ENCODE results near the gene IRF8.

The IRF8 gene

DNA sequence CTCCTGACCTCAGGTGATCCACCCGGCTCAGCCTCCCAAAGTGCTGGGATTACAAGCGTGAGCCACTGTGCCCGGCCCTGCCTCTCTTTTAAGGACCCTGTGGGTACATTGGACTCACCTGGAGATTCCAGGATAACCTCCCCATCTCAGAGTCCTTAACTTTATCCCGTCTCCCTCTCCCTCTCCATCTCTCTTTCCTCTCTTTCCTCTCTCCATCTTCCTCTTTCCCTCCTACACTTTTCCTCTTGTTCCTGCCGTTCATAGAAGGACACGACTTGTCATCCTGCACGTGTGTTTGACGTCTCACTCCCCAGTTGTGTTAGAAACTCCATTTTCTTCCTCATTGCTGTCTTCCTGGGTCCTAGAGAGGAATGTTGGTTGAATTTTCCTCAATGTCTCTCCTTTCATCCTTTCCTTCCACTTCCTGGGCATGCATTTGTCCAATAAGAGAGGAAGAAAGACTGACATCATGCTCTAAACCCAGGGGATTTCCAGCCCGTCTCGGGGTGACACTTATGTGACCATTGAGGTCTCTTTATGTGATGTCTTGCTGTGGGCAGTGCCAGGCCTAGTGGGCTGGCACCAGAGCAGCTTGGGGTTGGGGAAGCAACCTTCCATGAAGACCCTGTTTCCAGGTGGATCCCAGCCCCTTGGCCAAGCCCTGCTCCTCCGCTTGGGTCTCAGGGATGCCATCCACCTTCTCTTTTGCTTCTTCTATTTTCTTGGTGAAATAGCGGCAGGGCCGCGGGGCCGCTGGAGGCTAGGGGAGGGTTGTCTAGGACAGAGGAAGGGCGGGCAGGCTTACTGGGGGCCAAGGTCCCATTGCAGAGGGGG lies 39.8 kb upstream of the IRF8 start:
- TF ChIP-seq ZNF565 (CRISPR knock-in tag; conservative IDR thresholded peaks at IDR 0.05; ENCODE audit: low read depth): no peak
- no peak for ATAC-seq

DNA sequence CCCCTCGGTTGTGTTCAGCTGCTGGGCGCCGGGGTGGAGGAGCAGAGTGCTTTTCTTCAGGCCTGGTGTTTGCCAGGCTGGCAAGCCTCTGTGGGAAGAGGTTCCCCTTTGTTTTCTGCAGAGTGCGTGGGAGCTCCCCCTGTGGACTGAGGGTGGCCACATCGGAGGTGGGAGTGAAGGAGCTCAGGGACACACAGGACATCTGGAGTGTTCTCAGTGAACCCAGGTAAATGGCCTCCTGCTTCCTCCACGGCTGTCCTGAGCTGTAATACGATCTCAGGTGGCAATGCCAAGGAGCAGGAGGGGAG lies 39.2 kb upstream of the IRF8 start:
- ATAC-seq: no peak

DNA sequence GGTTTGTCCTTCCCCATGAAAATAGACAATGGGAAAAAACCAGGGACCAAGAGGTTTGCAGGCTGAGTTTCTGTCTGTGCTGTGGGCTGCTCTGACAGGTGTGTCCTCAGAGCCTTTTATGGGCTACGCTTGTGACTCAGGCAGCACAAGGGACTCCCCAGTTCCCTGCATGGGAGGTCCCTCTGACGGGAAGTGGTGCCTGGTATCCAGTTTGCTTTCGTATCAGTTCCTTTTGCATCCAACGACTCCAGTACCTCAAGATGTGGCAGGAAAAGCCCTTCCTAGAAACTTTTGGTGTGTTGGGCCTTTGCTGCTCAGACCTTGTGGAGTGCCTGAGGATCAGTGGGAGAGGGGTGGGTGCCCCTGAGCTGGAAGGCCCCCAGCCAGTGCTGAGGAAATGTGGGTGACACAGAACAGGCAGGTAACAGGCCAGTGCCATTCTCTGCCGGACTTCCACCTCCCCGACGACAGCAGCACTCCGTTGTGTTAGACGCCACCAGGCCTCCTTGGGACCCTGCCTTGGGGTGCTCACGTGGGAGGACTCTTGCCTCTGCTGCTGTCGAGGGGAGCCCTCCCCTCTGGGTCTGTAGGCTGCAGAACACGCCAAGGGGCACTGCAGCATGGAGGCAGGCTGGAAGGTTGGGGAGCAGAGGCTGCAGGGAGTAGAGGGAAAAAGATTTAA lies 38.4 kb upstream of the IRF8 start:
- no peak for TF ChIP-seq TCF4 (CRISPR knock-in tag; IDR thresholded peaks at IDR 0.05; ENCODE audit: borderline replicate concordance)
- TF ChIP-seq, protein P1, sequence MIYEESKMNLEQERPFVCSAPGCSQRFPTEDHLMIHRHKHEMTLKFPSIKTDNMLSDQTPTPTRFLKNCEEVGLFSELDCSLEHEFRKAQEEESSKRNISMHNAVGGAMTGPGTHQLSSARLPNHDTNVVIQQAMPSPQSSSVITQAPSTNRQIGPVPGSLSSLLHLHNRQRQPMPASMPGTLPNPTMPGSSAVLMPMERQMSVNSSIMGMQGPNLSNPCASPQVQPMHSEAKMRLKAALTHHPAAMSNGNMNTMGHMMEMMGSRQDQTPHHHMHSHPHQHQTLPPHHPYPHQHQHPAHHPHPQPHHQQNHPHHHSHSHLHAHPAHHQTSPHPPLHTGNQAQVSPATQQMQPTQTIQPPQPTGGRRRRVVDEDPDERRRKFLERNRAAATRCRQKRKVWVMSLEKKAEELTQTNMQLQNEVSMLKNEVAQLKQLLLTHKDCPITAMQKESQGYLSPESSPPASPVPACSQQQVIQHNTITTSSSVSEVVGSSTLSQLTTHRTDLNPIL (CRISPR knock-in tag; IDR thresholded peaks at IDR 0.05; ENCODE audit: low read depth): no peak
- no peak for TF ChIP-seq ZNF8 (CRISPR knock-in tag; IDR thresholded peaks at IDR 0.05)
- no peak for TF ChIP-seq CSDC2 (CRISPR knock-in tag; IDR thresholded peaks at IDR 0.05)
- no peak for TF ChIP-seq ISL1 (CRISPR knock-in tag; IDR thresholded peaks at IDR 0.05)
- TF ChIP-seq, protein P2, sequence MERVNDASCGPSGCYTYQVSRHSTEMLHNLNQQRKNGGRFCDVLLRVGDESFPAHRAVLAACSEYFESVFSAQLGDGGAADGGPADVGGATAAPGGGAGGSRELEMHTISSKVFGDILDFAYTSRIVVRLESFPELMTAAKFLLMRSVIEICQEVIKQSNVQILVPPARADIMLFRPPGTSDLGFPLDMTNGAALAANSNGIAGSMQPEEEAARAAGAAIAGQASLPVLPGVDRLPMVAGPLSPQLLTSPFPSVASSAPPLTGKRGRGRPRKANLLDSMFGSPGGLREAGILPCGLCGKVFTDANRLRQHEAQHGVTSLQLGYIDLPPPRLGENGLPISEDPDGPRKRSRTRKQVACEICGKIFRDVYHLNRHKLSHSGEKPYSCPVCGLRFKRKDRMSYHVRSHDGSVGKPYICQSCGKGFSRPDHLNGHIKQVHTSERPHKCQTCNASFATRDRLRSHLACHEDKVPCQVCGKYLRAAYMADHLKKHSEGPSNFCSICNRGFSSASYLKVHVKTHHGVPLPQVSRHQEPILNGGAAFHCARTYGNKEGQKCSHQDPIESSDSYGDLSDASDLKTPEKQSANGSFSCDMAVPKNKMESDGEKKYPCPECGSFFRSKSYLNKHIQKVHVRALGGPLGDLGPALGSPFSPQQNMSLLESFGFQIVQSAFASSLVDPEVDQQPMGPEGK (CRISPR knock-in tag; IDR thresholded peaks at IDR 0.05; ENCODE audit: borderline replicate concordance): no peak
- no peak for TF ChIP-seq ZNF565 (CRISPR knock-in tag; conservative IDR thresholded peaks at IDR 0.05; ENCODE audit: low read depth)
- no peak for TF ChIP-seq GLIS3 (CRISPR knock-in tag; IDR thresholded peaks at IDR 0.05)
- TF ChIP-seq, protein P3, sequence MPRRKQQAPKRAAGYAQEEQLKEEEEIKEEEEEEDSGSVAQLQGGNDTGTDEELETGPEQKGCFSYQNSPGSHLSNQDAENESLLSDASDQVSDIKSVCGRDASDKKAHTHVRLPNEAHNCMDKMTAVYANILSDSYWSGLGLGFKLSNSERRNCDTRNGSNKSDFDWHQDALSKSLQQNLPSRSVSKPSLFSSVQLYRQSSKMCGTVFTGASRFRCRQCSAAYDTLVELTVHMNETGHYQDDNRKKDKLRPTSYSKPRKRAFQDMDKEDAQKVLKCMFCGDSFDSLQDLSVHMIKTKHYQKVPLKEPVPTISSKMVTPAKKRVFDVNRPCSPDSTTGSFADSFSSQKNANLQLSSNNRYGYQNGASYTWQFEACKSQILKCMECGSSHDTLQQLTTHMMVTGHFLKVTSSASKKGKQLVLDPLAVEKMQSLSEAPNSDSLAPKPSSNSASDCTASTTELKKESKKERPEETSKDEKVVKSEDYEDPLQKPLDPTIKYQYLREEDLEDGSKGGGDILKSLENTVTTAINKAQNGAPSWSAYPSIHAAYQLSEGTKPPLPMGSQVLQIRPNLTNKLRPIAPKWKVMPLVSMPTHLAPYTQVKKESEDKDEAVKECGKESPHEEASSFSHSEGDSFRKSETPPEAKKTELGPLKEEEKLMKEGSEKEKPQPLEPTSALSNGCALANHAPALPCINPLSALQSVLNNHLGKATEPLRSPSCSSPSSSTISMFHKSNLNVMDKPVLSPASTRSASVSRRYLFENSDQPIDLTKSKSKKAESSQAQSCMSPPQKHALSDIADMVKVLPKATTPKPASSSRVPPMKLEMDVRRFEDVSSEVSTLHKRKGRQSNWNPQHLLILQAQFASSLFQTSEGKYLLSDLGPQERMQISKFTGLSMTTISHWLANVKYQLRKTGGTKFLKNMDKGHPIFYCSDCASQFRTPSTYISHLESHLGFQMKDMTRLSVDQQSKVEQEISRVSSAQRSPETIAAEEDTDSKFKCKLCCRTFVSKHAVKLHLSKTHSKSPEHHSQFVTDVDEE (CRISPR knock-in tag; IDR thresholded peaks at IDR 0.05): no peak
- no peak for TF ChIP-seq ZFP3 (CRISPR knock-in tag; IDR thresholded peaks at IDR 0.05)
- no peak for TF ChIP-seq BACH2 (CRISPR knock-in tag; IDR thresholded peaks at IDR 0.05; ENCODE audit: borderline replicate concordance)
- no peak for ATAC-seq

More for the DNA sequence above, 39.2 kb upstream of the IRF8 start:
- TF ChIP-seq, protein P2 (CRISPR knock-in tag; IDR thresholded peaks at IDR 0.05; ENCODE audit: borderline replicate concordance): no peak
- TF ChIP-seq TOX (CRISPR knock-in tag; IDR thresholded peaks at IDR 0.05; ENCODE audit: borderline replicate concordance) (no peak), ZNF565 (CRISPR knock-in tag; conservative IDR thresholded peaks at IDR 0.05; ENCODE audit: low read depth) (no peak), ZNF8 (CRISPR knock-in tag; IDR thresholded peaks at IDR 0.05) (no peak), RARB (CRISPR knock-in tag; IDR thresholded peaks at IDR 0.05) (no peak), OSR1 (CRISPR knock-in tag; IDR thresholded peaks at IDR 0.05) (no peak), ZC3H10 (CRISPR knock-in tag; IDR thresholded peaks at IDR 0.05) (no peak), ESRRG (CRISPR knock-in tag; IDR thresholded peaks at IDR 0.05) (no peak)
- TF ChIP-seq, protein P4, sequence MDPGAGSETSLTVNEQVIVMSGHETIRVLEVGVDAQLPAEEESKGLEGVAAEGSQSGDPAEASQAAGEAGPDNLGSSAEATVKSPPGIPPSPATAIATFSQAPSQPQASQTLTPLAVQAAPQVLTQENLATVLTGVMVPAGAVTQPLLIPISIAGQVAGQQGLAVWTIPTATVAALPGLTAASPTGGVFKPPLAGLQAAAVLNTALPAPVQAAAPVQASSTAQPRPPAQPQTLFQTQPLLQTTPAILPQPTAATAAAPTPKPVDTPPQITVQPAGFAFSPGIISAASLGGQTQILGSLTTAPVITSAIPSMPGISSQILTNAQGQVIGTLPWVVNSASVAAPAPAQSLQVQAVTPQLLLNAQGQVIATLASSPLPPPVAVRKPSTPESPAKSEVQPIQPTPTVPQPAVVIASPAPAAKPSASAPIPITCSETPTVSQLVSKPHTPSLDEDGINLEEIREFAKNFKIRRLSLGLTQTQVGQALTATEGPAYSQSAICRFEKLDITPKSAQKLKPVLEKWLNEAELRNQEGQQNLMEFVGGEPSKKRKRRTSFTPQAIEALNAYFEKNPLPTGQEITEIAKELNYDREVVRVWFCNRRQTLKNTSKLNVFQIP (CRISPR knock-in tag; IDR thresholded peaks at IDR 0.05; ENCODE audit: borderline replicate concordance, low read depth): no peak
- TF ChIP-seq, protein P5, sequence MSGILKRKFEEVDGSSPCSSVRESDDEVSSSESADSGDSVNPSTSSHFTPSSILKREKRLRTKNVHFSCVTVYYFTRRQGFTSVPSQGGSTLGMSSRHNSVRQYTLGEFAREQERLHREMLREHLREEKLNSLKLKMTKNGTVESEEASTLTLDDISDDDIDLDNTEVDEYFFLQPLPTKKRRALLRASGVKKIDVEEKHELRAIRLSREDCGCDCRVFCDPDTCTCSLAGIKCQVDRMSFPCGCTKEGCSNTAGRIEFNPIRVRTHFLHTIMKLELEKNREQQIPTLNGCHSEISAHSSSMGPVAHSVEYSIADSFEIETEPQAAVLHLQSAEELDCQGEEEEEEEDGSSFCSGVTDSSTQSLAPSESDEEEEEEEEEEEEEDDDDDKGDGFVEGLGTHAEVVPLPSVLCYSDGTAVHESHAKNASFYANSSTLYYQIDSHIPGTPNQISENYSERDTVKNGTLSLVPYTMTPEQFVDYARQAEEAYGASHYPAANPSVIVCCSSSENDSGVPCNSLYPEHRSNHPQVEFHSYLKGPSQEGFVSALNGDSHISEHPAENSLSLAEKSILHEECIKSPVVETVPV (CRISPR knock-in tag; IDR thresholded peaks at IDR 0.05): no peak
